Hepatocyte (in vitro differentiated cells): ENCODE data around the gene KDELR1.

Source experiments
- EZH2 ChIP-seq: fragments of 200-600 bp; sonication (generic); IDR thresholded peaks from 2 replicates; pipeline ENCODE4 v1.6.1; 2016; ENCODE audit warnings: antibody characterized with exemption, mild to moderate bottlenecking, borderline replicate concordance
- EZH2phosphoT487 ChIP-seq: fragments of 200-600 bp; sonication (generic); IDR thresholded peaks from one replicate; pipeline ENCODE4 v1.6.1; 2018; ENCODE audit warnings: antibody characterized with exemption, mild to moderate bottlenecking, low read depth, moderate library complexity; ENCODE audit not compliant: unreplicated experiment, severe bottlenecking
- TF ChIP-seq, protein P1 (sequence below): fragments of 200-600 bp; sonication (generic); IDR thresholded peaks from 2 replicates; pipeline ENCODE4 v1.5.1; 2016; ENCODE audit warnings: antibody characterized with exemption, mild to moderate bottlenecking; ENCODE audit not compliant: poor library complexity

DNA sequence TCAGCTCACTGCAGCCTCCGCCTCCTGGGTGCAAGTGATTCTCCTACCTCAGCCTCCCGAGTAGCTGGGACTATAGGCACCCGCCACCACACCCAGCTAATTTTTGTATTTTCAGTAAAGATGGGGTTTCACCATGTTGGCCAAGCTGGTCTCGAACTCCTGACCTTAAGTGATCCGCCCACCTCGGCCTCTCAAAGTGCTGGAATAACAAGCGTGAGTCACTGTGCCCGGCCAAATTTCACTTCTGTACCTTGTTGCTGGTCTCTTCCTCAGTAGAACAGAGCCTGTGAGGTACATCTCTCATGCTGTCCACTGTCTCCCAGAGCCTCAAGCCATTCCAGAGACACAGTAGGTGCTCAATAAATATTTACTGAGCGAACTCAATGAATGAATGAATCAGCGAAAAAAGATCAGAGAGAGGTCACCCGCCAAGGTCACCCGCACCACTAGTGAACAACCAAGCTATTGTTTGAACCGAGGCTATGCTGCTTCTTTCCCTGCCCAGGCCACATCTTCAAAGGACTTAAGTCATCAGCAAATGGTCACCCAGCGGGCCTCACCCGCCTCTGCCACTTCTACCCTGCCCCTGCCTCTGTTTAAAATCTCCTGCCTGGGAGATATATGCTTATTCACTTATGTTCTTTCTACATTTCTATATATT is 36.9 kb downstream of the KDELR1 start:
- TF ChIP-seq, protein P1, sequence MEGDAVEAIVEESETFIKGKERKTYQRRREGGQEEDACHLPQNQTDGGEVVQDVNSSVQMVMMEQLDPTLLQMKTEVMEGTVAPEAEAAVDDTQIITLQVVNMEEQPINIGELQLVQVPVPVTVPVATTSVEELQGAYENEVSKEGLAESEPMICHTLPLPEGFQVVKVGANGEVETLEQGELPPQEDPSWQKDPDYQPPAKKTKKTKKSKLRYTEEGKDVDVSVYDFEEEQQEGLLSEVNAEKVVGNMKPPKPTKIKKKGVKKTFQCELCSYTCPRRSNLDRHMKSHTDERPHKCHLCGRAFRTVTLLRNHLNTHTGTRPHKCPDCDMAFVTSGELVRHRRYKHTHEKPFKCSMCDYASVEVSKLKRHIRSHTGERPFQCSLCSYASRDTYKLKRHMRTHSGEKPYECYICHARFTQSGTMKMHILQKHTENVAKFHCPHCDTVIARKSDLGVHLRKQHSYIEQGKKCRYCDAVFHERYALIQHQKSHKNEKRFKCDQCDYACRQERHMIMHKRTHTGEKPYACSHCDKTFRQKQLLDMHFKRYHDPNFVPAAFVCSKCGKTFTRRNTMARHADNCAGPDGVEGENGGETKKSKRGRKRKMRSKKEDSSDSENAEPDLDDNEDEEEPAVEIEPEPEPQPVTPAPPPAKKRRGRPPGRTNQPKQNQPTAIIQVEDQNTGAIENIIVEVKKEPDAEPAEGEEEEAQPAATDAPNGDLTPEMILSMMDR: no peak
- TF ChIP-seq EZH2 (no peak), EZH2phosphoT487 (no peak)
